HCT116 (cell line): Measurements from ENCODE around the gene CENPF. TPM values are rescaled to one million over a fixed set of nuclear protein-coding genes. Genes with fewer than 3 reads are reported as not detected.

Source experiments
- ATAC-seq: fragments of 200-7000 bp; cut with Tn5 transposase; 2 replicates; pipeline ENCODE4 v1.9.1; 2020; ENCODE audit warnings: mild to moderate bottlenecking, moderate library complexity
- BruUV-seq: library from RNA; stranded (reverse); fragments of 400-500 nt; replicated peaks from 2 replicates; lab custom pipeline; 2021; lab: Mats Ljungman, UMichigan
- CTCF ChIA-PET: fragments of 300-600 bp; sonication (Branson Sonifier 250); formaldehyde crosslinking; loops from one replicate; lab custom pipeline; 2021; ENCODE audit warnings: antibody characterized with exemption; lab: Charles Lee
- POLR2A ChIA-PET: fragments of 300-600, 350-600 bp; sonication (Branson Sonifier 250); formaldehyde crosslinking; loops from one replicate; lab custom pipeline; 2021; ENCODE audit warnings: antibody characterized with exemption; lab: Charles Lee
- RAD21 ChIA-PET, 2 experiments: fragments of 300-600 bp; sonication (Branson Sonifier 250); formaldehyde crosslinking; loops; one replicate each; lab custom pipeline; 2023; ENCODE audit warnings: low total read pairs in 2 of 2; ENCODE audit not compliant: uncharacterized antibody in 2 of 2, unreplicated experiment in 2 of 2, low non-redundant PET in 1 of 2; lab: Charles Lee
- DNase-seq: peaks from one replicate; pipeline ENCODE4 v3.0.0-alpha.2; 2010; ENCODE audit warnings: low read depth, low spot score
- H2AFZ ChIP-seq: fragments of 200-600 bp; shearing (Covaris generic), sonication (generic); 2 replicates; pipeline ENCODE4 v1.6.1; 2017; ENCODE audit warnings: low read depth, mixed run types, mixed read lengths, antibody characterized with exemption, low read length; ENCODE audit not compliant: poor library complexity, severe bottlenecking
- H3K27ac ChIP-seq: 2 replicates; pipeline ENCODE4 v1.5.1; 2012; ENCODE audit warnings: low read depth, low read length
- H3K27me3 ChIP-seq: fragments of 200-600 bp; sonication (generic); 2 replicates; pipeline ENCODE4 v1.6.1; 2016; ENCODE audit warnings: mixed run types, low read length, mixed read lengths; ENCODE audit not compliant: insufficient read depth
- H3K36me3 ChIP-seq, 2 experiments: fragments of 200-500 bp in 1 of 2; fragments of 200-600 bp in 1 of 2; sonication (Bioruptor generic) in 1 of 2; sonication (generic) in 1 of 2; 2 replicates each; pipeline versions ENCODE4 v1.5.1 to v1.6.1; 2014 to 2016; ENCODE audit warnings: low read length in 2 of 2, inconsistent platforms in 1 of 2, mixed read lengths in 1 of 2, mixed run types in 1 of 2; ENCODE audit not compliant: insufficient read depth in 2 of 2, control insufficient read depth in 1 of 2
- H3K4me1 ChIP-seq, 2 experiments: fragments of 200-600 bp in 1 of 2; sonication (generic) in 1 of 2; 2 replicates each; pipeline versions ENCODE4 v1.5.1 to v1.6.1; 2012 to 2017; ENCODE audit warnings: low read length in 2 of 2, inconsistent platforms in 1 of 2, mild to moderate bottlenecking in 1 of 2, mixed read lengths in 1 of 2, mixed run types in 1 of 2, moderate library complexity in 1 of 2; ENCODE audit not compliant: insufficient read depth in 2 of 2, control insufficient read depth in 1 of 2
- H3K4me2 ChIP-seq: fragments of 200-600 bp; sonication (generic); 2 replicates; pipeline ENCODE4 v1.6.1; 2017; ENCODE audit warnings: mixed run types, low read length, mixed read lengths
- H3K4me3 ChIP-seq, 2 experiments: fragments of 200-600 bp in 1 of 2; sonication (generic) in 1 of 2; replicated peaks in 1 of 2; 2 replicates each; pipeline ENCODE4 v1.5.1; 2011 to 2016; ENCODE audit warnings: low read length in 2 of 2, control low read depth in 1 of 2, low read depth in 1 of 2, mild to moderate bottlenecking in 1 of 2, mixed read lengths in 1 of 2, mixed run types in 1 of 2
- H3K79me2 ChIP-seq: fragments of 200-600 bp; sonication (generic); 2 replicates; pipeline ENCODE4 v1.6.1; 2017; ENCODE audit warnings: mild to moderate bottlenecking, mixed run types, low read length, moderate library complexity, mixed read lengths; ENCODE audit not compliant: insufficient read depth
- H3K9ac ChIP-seq: fragments of 200-600 bp; sonication (generic); 2 replicates; pipeline ENCODE4 v1.6.1; 2016; ENCODE audit warnings: low read length, mixed read lengths
- H3K9me2 ChIP-seq: fragments of 200-600 bp; sonication (generic), shearing (Covaris generic); 2 replicates; pipeline ENCODE4 v1.6.1; 2017; ENCODE audit warnings: mixed run types, mild to moderate bottlenecking, moderate library complexity; ENCODE audit not compliant: insufficient read depth
- H3K9me3 ChIP-seq, 2 experiments: fragments of 200-500 bp in 1 of 2; fragments of 200-600 bp in 1 of 2; sonication (Bioruptor generic) in 1 of 2; sonication (generic) in 1 of 2; 2 replicates each; pipeline ENCODE4 v1.6.1; 2014 to 2017; ENCODE audit warnings: low read length in 2 of 2, mixed read lengths in 2 of 2, inconsistent platforms in 1 of 2, low read depth in 1 of 2, mild to moderate bottlenecking in 1 of 2, mixed run types in 1 of 2, moderate library complexity in 1 of 2; ENCODE audit not compliant: control insufficient read depth in 1 of 2, insufficient read depth in 1 of 2
- H4K20me1 ChIP-seq: fragments of 200-600 bp; sonication (generic), shearing (Covaris generic); 2 replicates; pipeline ENCODE4 v1.6.1; 2017; ENCODE audit warnings: mixed run types, mild to moderate bottlenecking, moderate library complexity; ENCODE audit not compliant: insufficient read depth
- CBX3 ChIP-seq: IDR thresholded peaks from 2 replicates; pipeline ENCODE4 v1.6.1; 2012; ENCODE audit warnings: low read depth
- CEBPB ChIP-seq: IDR thresholded peaks from 2 replicates; pipeline ENCODE4 v1.6.1; 2012; ENCODE audit warnings: low read depth
- EZH2phosphoT487 ChIP-seq: fragments of 200-600 bp; IDR thresholded peaks from 2 replicates; pipeline ENCODE4 v1.6.1; 2018; ENCODE audit warnings: antibody characterized with exemption, borderline replicate concordance
- FOSL1 ChIP-seq: IDR thresholded peaks from 2 replicates; pipeline ENCODE4 v1.6.1; 2012; ENCODE audit warnings: low read depth
- POLR2AphosphoS5 ChIP-seq: IDR thresholded peaks from 2 replicates; pipeline ENCODE4 v1.6.1; 2011; ENCODE audit warnings: mild to moderate bottlenecking, low read depth, low read length, moderate library complexity
- RAD21 ChIP-seq: IDR thresholded peaks from 2 replicates; pipeline ENCODE4 v1.6.1; 2012; ENCODE audit warnings: low read depth, mild to moderate bottlenecking
- SIN3A ChIP-seq: IDR thresholded peaks from 2 replicates; pipeline ENCODE4 v1.6.1; 2012; ENCODE audit warnings: low read depth
- SP1 ChIP-seq: IDR thresholded peaks from 2 replicates; pipeline ENCODE4 v1.6.1; 2012; ENCODE audit warnings: low read depth
- SRF ChIP-seq: IDR thresholded peaks from 2 replicates; pipeline ENCODE4 v1.6.1; 2012; ENCODE audit warnings: low read depth
- TCF7L2 ChIP-seq: IDR thresholded peaks from 2 replicates; pipeline ENCODE4 v1.7.0; 2011; ENCODE audit warnings: borderline replicate concordance, inconsistent platforms; ENCODE audit not compliant: insufficient read depth, insufficient read length; ENCODE audit errors: extremely low read depth
- YY1 ChIP-seq: IDR thresholded peaks from 2 replicates; pipeline ENCODE4 v1.6.1; 2011; ENCODE audit warnings: low read length, low read depth, moderate library complexity, mild to moderate bottlenecking; ENCODE audit not compliant: insufficient replicate concordance; ENCODE audit errors: extremely low read depth
- ZFX ChIP-seq: fragments of 450-650 bp; IDR thresholded peaks from 2 replicates; pipeline ENCODE4 v1.6.1; 2017
- intact Hi-C: fragments of 100-400 bp; cut with micrococcal nuclease; formaldehyde crosslinking; loops from 2 replicates; pipeline ENCODE4 v1.10.0; 2022
- total RNA-seq: library from RNA; stranded (reverse); gene quantifications from one replicate; pipeline ENCODE4 v1.2.1, GENCODE V29; 2021; ENCODE audit not compliant: unreplicated experiment

CENPF gene
- total RNA-seq, 1 experiment from 2014 or later, result 120 TPM

DNA sequence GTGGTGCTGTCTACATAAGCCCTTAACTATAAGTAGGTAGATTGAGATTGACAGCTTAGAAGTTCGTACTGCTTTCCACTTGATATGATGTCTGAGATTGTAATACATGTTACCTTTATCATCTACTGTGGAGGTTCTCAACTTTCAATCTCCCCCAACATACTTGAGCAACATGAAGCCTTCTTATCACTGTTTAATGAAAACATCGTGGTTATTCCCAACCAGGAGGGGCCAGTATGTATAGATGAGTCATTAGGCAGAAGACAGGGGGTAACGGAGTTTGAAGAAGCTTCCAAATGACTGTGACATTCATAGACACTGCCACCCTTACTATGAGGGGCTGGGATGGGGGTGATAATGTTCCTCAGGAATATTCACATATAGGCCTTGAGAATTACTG lies 36.0 kb downstream of the CENPF start:
- POLR2A ChIA-PET, result no interaction called here
- intact Hi-C loops, result no loop called here
- CTCF ChIA-PET, result interaction anchor here (1.0 to 1.7 kb wide), 2 partner anchors 307 to 887 kb away, joined by 3 to 5 read pairs; no protein-coding TSS in a partner anchor

DNA sequence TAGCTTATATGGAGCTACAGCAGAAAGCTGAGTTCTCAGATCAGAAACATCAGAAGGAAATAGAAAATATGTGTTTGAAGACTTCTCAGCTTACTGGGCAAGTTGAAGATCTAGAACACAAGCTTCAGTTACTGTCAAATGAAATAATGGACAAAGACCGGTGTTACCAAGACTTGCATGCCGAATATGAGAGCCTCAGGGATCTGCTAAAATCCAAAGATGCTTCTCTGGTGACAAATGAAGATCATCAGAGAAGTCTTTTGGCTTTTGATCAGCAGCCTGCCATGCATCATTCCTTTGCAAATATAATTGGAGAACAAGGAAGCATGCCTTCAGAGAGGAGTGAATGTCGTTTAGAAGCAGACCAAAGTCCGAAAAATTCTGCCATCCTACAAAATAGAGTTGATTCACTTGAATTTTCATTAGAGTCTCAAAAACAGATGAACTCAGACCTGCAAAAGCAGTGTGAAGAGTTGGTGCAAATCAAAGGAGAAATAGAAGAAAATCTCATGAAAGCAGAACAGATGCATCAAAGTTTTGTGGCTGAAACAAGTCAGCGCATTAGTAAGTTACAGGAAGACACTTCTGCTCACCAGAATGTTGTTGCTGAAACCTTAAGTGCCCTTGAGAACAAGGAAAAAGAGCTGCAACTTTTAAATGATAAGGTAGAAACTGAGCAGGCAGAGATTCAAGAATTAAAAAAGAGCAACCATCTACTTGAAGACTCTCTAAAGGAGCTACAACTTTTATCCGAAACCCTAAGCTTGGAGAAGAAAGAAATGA lies 37.6 kb downstream of the CENPF start:
- RAD21 ChIA-PET, result no interaction called here

More for the DNA sequence above, 36.0 kb downstream of the CENPF start:
- Histone ChIP-seq H3K36me3 (peaks cover 50 to 54% of the 10 kb centered on the region in 2 experiments), H3K4me3 (no peak overlapping the region), H3K27ac (no peak overlapping the region), H3K4me2 (no peak overlapping the region), H3K9me3 (no peaks in the 10 kb centered on the region), H3K27me3 (no peaks in the 10 kb centered on the region), H3K4me1 (no peaks in the 10 kb centered on the region), H3K9ac (no peak overlapping the region), H3K9me2 (no peaks in the 10 kb centered on the region), H2AFZ (no peak overlapping the region), H3K79me2 (peaks cover 14% of the 10 kb centered on the region; the same call in 1 of the 2 replicates)
- RAD21 ChIA-PET, result no interaction called here
- DNase-seq (no peak), ATAC-seq (no peak)
- BruUV-seq, result no TSS peak
- no peak for TF ChIP-seq CBX3
- TF ChIP-seq TCF7L2, result no peak
- TF ChIP-seq ZFX, result no peak
- no peak for TF ChIP-seq CEBPB
- TF ChIP-seq POLR2AphosphoS5, result no peak
- TF ChIP-seq RAD21, result no peak
- TF ChIP-seq, all 23 proteins: peak for 0
- H4K20me1 ChIP-seq, result no peaks in the 10 kb centered on the region

More for the DNA sequence above, 37.6 kb downstream of the CENPF start:
- CTCF ChIA-PET, result no interaction called here
- Histone ChIP-seq H3K4me3 (no peak overlapping the region), H3K9me2 (no peaks in the 10 kb centered on the region), H3K79me2 (peaks cover 6% of the 10 kb centered on the region; the same call in 1 of the 2 replicates), H3K4me2 (no peak overlapping the region), H3K27me3 (no peaks in the 10 kb centered on the region), H2AFZ (no peak overlapping the region)
- no TSS peak for BruUV-seq
- ATAC-seq, result no peak
- intact Hi-C loops, result no loop called here
- TF ChIP-seq FOSL1 (no peak), TCF7L2 (no peak), EZH2phosphoT487 (no peak), CBX3 (no peak), SRF (no peak), RAD21 (no peak), POLR2AphosphoS5 (no peak), SIN3A (no peak), CEBPB (no peak), ZFX (no peak), SP1 (no peak), YY1 (no peak)
- TF ChIP-seq, all 23 proteins: peak for 0
- H4K20me1 ChIP-seq, result no peaks in the 10 kb centered on the region
- no peak for DNase-seq
- H3K27ac ChIP-seq, result no peak overlapping the region
- H3K9me3 ChIP-seq, result no peaks in the 10 kb centered on the region
- no peak overlapping the region for H3K9ac ChIP-seq
- H3K4me1 ChIP-seq, result no peaks in the 10 kb centered on the region
- POLR2A ChIA-PET, result no interaction called here
- peaks cover 52 to 63% of the 10 kb centered on the region in 2 experiments for H3K36me3 ChIP-seq
